Globus pallidus (tissue), 1 donor: ENCODE measurements around the gene C11orf54.
"Not testable (repeated sequence)": the region's sequence is repeated elsewhere in the genome, so short reads cannot be mapped to it uniquely, and the experiment has no call there.

Source experiments
- DNase-seq: peaks from one replicate; pipeline ENCODE4 v3.0.0-alpha.2; 2015; ENCODE audit warnings: low spot score

C11orf54 gene

DNA sequence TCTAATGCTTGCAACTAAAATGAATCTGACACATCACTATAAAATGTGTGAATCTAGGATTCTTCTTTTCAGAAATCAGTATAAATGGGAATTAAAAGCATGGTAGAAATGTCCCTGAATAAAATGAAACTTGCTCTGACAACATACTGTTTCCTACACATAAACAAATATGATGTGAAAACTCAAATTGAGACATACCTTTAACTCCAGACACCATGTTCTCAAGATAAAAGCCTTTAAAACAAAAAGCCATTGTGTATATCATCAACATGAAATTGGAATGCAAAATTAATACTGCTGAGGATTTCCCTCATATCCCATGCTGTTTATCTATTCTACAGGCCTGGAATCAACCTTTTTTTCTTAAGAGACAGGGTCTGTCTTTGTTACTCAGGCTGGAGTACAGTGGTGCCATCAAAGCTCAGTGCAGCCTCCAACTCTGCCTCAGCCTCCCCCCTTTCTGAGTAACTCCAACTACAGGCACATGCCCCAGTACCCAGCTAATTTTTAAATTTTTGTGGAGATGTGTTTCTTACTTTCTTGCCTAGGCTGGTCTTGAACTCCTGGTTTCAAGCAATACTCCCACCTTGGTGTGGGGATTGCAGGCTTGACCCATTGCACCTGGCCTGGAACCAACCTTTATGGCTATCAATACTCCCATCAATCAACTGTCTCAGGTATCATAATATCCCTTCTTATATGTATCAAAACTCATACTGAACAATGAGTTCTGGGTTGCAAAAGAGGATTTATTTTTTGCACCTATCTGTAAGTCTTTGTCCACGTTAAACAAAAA, 6.8 kb upstream of the C11orf54 start:
- DNase-seq, result no peak

DNA sequence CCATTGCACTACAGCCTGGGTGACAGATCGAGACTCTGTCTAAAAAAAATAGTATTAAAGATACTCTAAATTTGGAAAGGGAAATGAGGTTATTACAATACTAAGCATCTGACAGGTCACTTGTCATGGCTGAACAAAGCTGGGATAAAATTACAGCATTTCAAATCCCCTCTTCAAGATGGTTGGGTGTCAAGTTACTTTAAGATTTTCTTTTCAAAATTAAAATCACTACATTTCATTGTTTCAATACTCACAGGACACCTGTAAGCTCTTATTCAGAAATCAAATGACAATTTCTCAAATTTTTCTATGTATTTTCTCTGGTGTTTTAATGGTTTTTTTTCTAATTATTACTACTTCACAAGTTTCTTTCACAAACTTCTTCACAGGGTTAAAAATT, 5.8 kb upstream of the C11orf54 start:
- no peak for DNase-seq

- DNase-seq, result no peak
Measured at GRCh38 chr11:93736129-93736528, 5.3 kb upstream of the C11orf54 start.

GRCh38 chr11:93737904-93738612, 3.4 kb upstream of the C11orf54 start:
- no peak for DNase-seq

DNA sequence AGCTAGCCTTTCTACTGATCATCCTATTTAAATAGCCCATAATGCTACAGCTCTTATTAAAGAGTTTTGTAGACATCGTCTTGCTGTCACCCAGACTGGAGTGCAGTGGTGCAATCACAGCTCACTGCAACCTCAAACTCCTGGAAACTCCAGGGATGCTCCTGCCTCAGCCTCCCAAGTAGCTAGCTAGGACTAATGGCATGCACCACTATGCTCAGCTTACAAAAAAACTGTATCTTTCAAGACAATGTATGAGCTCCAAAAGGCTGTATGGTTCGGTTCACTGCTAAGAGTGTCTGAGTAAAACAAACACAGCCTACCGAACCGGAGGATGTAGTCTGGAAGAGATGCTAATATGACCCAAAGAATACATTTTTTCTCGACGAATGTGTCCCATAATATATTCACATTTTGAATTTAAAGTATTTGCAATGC, 2.8 kb upstream of the C11orf54 start:
- DNase-seq, result no peak

GRCh38 chr11:93740031-93740729, 1.3 kb upstream of the C11orf54 start:
- no peak for DNase-seq

DNA sequence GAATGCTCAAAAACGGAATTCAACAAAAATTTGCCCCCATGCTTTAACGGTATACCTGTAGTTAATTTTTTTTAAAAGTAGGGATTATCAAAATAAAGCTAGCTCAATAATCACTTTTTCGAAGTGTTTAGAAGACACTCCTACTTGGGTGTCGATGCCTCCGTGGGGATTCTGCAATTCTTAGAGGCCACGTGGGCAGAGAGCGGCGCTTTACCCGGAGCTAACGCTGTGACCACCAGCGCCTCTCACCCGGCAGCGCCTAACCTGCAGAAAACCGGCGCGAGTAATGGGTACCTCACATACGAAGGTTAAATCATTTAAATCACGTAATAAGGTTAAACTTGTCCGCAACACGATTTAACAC, 760 bp upstream of the C11orf54 start:
- DNase-seq, result peak; percentile 47

GRCh38 chr11:93741882-93742226, 382 bp downstream of the C11orf54 start:
- DNase-seq, result peak; percentile 37

DNA sequence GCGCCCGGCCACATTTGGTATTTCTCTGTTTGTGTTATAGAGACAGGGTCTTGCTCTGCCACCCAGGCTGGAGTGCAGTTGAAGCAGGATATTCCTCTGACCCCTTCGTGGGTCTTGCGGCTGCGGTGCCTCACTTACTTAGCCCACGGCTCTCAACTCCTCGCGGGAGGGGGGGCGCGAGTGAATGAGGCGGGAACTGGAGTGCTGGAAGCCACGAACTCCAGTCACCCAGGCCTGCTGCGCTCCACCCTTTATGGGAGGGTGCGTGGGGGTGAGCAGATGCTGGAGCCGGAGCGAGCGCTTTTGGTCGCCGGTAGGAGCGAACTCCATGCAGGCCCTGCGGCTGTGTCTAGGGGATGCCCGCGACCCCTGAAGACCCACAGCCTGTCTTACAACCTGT, 1.8 kb downstream of the C11orf54 start:
- no peak for DNase-seq

- no peak for DNase-seq
Measured at GRCh38 chr11:93744669-93745004, 3.2 kb downstream of the C11orf54 start.

GRCh38 chr11:93745005-93745755, 3.7 kb downstream of the C11orf54 start:
- peak; percentile 16 for DNase-seq

DNA sequence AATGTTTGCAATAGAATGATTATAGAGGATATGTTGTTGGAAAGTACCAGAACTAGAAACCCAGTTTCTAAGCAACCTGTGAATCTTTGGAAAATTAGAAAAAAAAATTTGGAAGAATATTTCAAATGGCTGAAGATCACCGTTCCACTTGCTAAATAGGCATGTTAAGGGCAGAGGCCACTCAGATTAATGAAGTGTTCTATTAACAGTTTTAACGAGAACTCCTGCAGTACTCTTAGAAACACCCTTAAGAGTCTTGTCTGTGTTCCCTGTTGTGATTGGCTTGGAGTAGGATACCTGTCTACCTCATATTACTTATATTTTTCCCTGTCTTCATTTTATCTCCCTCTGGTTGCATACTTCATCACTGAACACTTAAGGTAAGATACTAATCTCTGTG, 4.6 kb downstream of the C11orf54 start:
- DNase-seq, result no peak

GRCh38 chr11:93747122-93747521, 5.7 kb downstream of the C11orf54 start:
- no peak for DNase-seq

DNA sequence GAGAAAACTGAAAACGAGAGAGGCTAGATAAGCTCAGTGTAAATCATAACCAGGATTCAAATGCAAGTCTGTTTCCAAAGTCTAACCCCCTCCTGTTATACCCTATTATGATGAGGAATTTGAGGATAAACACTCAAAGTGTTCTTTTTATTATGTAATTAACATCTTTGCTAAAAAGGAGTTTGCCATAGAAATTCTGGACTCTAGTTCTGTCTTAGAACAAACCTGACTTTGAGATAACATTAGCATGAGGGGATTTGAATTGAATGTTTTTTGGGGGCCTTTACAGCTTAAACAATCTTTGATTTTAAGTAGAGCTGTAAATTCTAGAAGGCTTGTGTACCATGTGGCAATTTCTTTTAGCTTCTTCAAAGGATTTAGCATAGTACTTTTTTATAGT, 9.5 kb downstream of the C11orf54 start:
- no peak for DNase-seq

GRCh38 chr11:93753241-93753640, 11.8 kb downstream of the C11orf54 start:
- no peak for DNase-seq

DNA sequence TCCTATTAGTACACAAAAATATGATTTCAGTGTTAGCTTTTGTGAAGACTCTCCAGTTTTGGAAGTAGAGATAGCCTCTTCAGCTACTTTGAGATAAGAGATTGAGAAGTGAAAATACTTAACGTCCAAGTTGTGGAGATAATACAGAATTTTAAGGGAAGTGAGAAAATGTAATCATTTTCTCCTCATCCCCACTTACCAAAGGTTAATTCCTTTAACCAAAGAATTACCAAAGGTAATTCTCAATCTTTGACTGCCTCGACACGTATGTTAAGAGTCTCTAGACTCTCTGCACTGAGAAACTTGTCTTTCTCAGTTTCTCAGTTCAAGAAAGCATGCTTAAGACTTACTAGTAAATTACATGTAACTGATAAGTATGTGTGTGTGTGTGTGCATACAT, 15.3 kb downstream of the C11orf54 start:
- no peak for DNase-seq

- DNase-seq, result no peak
Measured at GRCh38 chr11:93757301-93757700, 15.8 kb downstream of the C11orf54 start.

DNA sequence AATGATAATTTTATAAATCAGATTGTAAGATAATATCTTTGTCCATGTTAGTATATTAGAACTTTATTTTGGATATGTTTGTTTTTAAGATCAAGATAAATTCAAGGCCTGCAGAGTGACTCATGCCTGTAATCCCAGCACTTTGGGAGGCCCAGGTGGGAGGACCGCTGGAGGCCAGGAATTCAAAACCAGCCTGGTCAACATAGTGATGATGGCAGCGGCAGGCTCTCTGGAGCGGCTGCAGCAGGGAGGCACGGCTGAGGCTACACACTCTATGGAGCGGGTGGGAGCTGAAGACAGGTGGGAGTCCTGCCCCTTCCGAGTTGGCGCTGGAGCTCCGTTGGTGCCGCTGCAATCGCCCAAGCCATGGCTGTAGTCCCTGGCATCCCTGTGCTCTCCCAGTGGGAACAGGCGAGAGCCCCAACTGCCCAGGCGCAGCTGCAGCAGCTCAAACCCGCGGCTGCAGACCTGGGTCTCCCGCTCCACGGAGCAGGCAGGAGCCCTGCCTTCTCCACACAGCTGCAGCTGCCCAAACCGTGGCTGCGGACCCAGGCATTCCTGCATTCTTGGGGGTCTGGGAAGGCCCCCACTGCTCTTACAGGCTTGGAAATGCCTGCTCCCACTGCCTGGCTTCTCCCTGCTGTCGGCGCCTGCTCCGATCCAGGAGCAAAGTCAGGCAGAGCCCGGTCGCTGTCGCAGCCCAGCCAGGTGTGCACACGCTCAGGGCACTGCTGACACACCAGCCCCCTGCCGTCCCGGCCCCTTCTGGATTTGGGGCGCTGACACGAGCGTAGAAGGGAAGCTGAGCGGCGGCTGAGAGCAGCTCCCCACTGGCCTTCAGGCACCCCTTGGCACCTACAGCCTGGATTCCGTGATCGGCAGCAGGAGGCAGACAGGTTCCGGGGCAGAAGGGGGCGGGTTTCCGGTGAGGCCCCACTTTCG, 16.7 kb downstream of the C11orf54 start:
- DNase-seq, result no peak

DNA sequence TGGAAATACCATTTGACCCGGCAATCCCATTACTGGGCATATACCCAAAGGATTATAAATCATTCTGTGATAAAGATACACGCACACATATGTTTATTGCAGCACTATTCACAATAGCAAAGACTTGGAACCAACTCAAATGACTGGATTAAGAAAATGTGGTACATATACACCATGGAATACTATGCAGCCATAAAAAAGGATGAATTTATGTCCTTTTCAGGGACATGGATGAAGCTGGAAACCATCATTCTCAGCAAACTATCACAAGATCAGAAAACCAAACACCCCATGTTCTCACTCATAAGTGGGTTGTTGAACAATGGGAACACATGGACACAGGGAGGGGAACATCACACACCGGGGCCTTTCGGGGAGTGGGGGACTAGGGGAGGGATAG, 17.7 kb downstream of the C11orf54 start:
- not testable (repeated sequence) for DNase-seq

- DNase-seq, result no peak
Measured at GRCh38 chr11:93761910-93762309, 20.4 kb downstream of the C11orf54 start.

DNA sequence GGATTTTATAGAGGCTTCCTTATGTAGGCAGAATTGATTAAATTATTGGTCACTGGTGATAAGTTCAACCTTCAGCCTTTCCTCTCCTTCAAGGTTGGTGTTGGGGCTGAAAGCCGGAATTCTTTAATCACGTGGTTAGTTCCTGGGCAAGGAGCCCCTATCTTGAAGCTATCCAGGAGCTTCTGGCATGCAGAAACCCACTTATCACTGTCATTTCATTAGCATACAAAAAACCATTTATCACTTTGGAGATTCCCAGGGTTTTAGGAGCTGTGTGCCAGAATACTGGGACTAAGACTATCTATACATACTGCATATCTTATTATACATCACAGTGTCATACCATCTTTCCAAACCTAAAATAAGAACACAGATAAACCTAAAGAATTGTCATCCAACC, 24.1 kb downstream of the C11orf54 start:
- no peak for DNase-seq
